ENCODE measurements around the gene PEAR1.

- TF ChIP-seq ELF4 (IDR thresholded peaks at IDR 0.05) (no peak), NFRKB (IDR thresholded peaks at IDR 0.05) (no peak)
These were observed 13.6 kb upstream of the PEAR1 start for GRCh38 chr1:156879876-156880275.
